Ramos (cell line): ENCODE results near the gene SDR42E2.
"Not testable (repeated sequence)": the region's sequence is repeated elsewhere in the genome, so short reads cannot be mapped to it uniquely, and the experiment has no call there.

Experiments
- in situ Hi-C: fragments of 300-500 bp; cut with MboI; formaldehyde crosslinking; loops from one replicate; pipeline ENCODE4 v1.14.3; 2022; ENCODE audit warnings: low sequenced_read_pairs; ENCODE audit not compliant: unreplicated experiment

SDR42E2 gene

DNA sequence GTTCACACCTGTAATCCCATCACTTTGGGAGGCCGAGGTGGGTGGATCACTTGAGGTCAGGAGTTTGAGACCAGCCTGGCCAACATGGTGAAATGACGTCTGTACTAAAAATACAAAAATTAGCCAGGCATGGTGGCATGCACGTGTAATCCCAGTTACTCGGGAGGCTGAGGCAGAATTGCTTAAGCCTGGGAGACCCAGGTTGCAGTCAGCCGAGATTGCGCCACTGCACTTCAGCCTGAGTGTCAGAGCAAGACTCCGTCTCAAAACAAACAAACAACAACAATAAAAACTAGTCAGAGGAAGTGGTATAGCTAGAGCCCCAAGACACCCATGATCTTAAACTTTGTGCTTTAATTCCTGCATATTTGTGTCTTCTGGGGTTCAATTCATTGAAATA lies 9.2 kb upstream of the SDR42E2 start:
- in situ Hi-C loops, result not testable (repeated sequence)

GRCh38 chr16:22161401-22161800 lies 905 bp upstream of the SDR42E2 start:
- in situ Hi-C loops, result no loop called here

- in situ Hi-C loops, result no loop called here
Measured at GRCh38 chr16:22162656-22163009, 327 bp downstream of the SDR42E2 start.

DNA sequence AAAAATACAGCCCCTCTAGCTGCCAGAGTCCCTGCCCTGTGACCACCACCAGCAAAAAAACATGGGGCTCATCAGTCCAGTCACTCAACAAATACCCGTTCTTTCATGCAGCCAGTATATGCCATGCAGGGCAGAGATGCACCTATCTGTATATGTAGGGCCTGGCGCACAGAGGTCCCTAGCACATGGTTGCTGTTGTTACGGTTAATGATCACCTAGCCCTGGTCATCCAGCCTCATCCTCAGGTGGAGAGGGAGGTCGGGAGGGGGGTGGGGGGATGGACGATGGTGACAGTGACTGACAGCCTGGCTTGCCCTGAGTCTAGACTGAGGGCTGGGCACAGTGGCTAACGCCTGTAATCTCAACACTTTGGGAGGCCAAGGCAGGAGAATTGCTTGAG lies 1.5 kb downstream of the SDR42E2 start:
- in situ Hi-C loops, result no loop called here

DNA sequence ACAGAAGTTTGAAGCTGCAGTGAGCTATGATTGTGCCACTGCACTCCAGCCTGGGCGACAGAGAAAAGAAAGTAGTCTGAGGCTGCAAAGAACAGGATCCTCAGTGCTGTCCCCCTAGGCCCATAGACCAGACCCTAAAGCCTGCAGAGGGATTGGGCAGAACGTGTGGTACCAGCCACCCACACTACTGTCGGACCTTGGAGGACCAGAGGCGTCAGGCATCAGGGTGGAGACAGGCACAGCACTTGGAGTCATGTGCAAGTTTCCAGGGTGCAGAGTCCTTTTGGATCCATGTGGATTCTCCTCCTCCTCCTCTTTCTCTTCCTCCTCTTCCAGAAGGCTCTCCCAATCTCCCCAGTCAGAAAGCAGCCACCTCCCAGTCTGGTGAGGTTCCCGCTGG lies 2.2 kb downstream of the SDR42E2 start:
- in situ Hi-C loops, result no loop called here

- in situ Hi-C loops, result no loop called here
Measured at GRCh38 chr16:22165508-22166285, 3.4 kb downstream of the SDR42E2 start.

- in situ Hi-C loops, result no loop called here
Measured at GRCh38 chr16:22171953-22172352, 9.6 kb downstream of the SDR42E2 start.

DNA sequence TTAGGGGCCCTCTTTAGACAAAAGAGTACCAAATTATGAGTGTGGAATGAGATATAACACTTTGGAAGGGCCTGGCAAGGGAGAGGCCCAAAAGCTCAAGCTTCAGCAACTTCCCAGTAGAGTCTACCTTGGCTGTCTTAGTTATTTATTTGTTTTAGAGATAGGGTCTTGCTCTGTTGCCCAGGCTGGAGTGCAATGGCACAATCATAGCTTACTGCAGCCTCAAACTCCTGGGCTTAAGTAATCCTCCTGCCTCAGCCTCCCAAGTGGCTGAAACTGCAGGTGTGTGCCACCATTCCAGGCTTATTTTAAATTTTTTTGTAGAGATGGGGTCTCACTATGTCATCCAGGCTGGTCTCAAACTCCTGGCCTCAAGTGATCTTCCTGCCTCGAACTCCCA lies 10.3 kb downstream of the SDR42E2 start:
- in situ Hi-C loops, result not testable (repeated sequence)

- in situ Hi-C loops, result no loop called here
Measured at GRCh38 chr16:22174642-22175041, 12.3 kb downstream of the SDR42E2 start.

- in situ Hi-C loops, result no loop called here
Measured at GRCh38 chr16:22177968-22178930, 15.9 kb downstream of the SDR42E2 start.

DNA sequence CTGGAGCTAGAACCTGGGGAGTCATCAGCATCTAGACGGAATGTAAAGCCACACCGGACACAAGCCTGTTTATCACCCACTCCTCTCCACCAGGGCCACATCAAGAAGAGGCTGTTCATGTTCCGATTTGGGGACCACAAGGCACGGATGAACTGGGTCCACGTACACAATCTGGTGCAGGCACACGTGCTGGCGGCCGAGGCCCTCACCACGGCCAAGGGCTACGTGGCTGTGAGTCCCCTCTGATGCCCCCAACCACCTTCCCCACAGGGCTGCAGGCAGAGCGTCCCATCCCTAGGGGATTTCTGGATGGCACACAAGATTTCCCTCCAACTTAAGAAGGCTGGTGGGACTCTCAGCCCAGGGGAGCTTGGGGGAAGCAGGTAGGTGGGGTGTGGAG lies 19.1 kb downstream of the SDR42E2 start:
- in situ Hi-C loops, result loop anchor here (10.0 kb wide), 1 partner anchor 87 kb away; the partner anchor contains the start of gene VWA3A

- in situ Hi-C loops, result loop anchor here (10.0 kb wide), 1 partner anchor 87 kb away; the partner anchor contains the start of gene VWA3A
Measured at GRCh38 chr16:22181843-22182242, 19.5 kb downstream of the SDR42E2 start.

DNA sequence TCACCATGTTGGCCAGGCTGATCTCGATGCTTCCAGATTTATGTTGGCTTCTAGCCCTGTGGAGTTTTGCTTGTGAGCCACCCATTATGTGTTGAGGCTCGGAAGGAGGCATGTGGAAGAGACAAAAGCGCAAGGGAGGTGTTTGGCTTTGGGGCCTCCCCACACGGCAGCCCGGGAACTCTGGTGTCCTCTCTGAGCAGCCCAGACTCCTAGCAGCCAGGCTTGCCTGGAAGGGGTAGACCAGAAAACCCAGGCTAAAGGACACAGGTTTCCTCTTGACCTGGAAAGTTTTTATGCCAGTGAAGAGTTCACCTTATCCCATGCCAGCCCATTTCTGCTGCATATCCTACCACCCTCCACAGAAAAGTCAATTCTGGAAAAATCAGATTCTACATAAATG lies 21.0 kb downstream of the SDR42E2 start:
- in situ Hi-C loops, result loop anchor here (10.0 kb wide), 1 partner anchor 89 kb away; the partner anchor contains the start of gene VWA3A

- in situ Hi-C loops, result loop anchor here (10.0 kb wide), 1 partner anchor 89 kb away; the partner anchor contains the start of gene VWA3A
Measured at GRCh38 chr16:22183901-22184614, 21.8 kb downstream of the SDR42E2 start.

DNA sequence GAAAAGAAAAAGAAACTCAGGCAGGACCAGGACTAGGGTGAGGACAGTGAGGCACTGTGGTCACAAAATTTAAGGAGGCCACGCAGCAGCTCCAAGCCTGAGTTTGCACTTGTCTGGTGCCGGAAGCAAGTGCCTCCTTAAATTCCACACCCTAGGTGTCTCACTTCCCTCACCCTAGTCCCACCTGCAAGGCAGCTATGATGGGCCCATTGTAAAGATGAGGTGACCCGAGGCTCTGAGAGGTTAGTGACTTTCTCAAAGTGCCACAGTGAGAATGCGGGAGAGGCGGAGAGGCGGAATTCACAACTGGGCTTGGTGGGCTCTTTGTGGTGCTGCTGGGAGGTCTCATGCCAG lies 22.3 kb downstream of the SDR42E2 start:
- in situ Hi-C loops, result loop anchor here (10.0 kb wide), 1 partner anchor 90 kb away; the partner anchor contains the start of gene VWA3A

DNA sequence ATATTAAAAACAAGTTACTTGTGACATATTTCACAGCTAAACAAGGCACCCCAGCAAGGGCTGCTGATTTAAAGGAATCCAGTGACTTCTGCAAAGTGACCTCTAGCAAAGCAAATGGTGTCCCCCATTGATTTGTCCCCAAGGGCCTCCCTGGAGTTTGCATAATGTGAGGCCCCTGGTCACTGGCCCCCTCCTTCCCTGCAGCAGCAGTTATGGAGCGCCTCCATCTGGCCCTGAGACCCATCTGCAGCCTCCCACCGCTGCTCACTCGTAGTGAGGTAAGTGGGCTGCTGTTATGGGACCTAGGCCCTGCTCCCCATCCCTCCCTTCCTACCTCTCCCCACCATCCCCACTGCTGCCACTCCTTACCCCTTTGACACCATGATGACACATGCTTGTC lies 24.2 kb downstream of the SDR42E2 start:
- in situ Hi-C loops, result loop anchor here (5.0 to 10.0 kb wide), 2 partner anchors 92 to 184 kb away; partner anchors contain the start of genes PDZD9 and VWA3A

DNA sequence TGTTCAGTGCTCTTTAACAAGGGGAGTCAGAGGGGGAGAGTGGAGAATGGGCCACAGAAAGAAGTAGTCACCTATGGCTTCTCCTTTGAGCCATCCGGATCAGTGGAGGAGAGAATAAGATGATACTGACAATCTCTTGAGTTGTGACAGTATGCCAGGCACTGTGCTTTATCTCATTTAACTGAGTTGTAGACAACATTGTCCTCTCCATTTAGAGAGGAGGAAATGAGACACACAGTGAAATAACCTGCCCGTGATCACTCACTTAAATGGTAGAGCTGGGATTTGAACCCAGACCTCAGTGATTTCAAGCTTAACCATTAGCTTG lies 25.9 kb downstream of the SDR42E2 start:
- in situ Hi-C loops, result loop anchor here (5.0 to 10.0 kb wide), 2 partner anchors 93 to 186 kb away; partner anchors contain the start of genes PDZD9 and VWA3A

DNA sequence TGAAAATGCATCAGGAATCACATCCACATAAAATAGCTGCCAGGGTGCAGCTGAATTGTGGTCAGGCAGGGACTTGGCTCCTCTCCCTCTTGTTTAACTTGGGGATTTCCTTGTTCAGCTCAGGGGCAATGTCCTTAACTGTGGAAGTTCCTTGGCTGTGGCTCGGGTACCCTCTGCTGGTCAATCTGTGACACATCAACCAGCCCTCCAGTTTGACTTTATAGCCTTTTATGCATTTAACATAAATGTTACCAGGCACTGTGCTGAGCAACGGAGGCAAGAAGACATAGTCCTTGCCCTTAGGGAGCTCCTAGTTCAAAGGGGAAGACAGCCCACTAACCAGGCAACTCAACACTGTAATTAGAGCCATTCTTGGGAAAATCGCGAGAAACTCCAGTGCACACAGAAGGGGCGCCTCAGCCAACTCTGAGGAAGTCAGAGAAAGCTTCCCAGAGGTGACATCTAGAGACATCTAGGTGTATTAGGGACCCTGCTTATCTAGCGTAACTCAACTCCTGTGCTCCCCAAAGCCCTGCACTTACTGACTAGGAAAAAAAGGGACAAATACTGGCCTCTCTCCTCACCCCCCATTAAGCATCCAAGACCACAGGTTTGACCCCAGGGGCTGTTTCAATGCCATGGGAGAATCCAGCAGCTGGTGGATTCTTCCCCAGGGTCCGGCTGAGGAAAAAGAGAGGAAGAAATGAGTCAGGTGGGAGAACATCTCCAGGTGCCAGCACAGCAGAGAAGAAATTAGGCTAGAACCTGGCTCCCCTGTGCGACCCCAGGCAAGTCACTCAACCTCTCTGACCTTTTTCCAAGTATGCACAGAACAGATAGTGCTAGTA lies 26.5 kb downstream of the SDR42E2 start:
- in situ Hi-C loops, result loop anchor here (5.0 to 10.0 kb wide), 2 partner anchors 94 to 187 kb away; partner anchors contain the start of genes PDZD9 and VWA3A

- in situ Hi-C loops, result loop anchor here (5.0 to 10.0 kb wide), 2 partner anchors 95 to 187 kb away; partner anchors contain the start of genes PDZD9 and VWA3A
Measured at GRCh38 chr16:22189473-22190080, 27.3 kb downstream of the SDR42E2 start.
